ENCODE results near the gene CPA1.

The CPA1 gene

DNA sequence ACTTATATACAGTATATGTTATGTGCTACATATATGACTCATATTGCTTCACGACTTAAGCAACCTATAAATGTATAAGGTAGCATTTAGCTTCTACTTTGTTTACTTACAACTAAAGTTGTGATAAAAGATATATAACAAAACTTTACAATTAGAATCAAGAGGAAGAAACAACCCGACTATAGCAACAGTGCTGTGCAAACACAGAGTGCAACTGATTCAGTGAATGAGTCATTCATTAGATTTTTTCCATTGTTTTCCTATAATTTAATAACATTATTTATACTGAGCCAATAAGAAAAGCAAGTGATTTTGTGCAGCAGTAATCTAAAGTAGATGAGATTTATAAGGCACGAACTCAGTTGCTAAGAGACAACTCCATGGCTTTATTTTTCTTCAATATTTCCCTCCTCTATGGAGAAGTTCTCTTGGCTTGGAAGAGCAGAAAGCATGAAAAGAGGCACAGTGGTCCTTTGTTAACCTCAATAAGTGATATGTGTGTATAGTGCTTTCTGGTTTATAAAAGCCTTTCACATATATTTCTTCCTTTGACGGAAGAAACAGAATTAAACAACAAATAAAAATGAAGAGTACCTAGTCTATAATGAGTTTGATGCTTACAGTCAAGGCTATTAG, 40.8 kb downstream of the CPA1 start:
- Histone ChIP-seq H3K9me3 (ENCODE audit: control insufficient read depth, insufficient read depth, low read length) (no peaks in the 10 kb centered on the region), H3K36me3 (ENCODE audit: control insufficient read depth, low read length) (peaks cover 8% of the 10 kb centered on the region), H3K4me1 (ENCODE audit: control insufficient read depth, low read length) (no peaks in the 10 kb centered on the region), H3K79me2 (ENCODE audit: control insufficient read depth, low read length) (peaks cover 3% of the 10 kb centered on the region; the same call in 1 of the 2 replicates), H3K4me3 (ENCODE audit: low read length) (no peak overlapping the region), H3K4me2 (ENCODE audit: low read length) (no peak overlapping the region), H3K9me2 (replicated peaks; ENCODE audit: control insufficient read depth, low read length) (no peaks in the 10 kb centered on the region), H3F3A (ENCODE audit: control insufficient read depth, insufficient read depth) (no peaks in the 10 kb centered on the region), H3K27ac (ENCODE audit: low read depth, low read length) (no peak overlapping the region), H3K27me3 (ENCODE audit: control insufficient read depth, low read length) (no peaks in the 10 kb centered on the region), H4K20me1 (ENCODE audit: control insufficient read depth, insufficient read depth, low read depth, low read length) (no peaks in the 10 kb centered on the region)
- TF ChIP-seq, protein P1, sequence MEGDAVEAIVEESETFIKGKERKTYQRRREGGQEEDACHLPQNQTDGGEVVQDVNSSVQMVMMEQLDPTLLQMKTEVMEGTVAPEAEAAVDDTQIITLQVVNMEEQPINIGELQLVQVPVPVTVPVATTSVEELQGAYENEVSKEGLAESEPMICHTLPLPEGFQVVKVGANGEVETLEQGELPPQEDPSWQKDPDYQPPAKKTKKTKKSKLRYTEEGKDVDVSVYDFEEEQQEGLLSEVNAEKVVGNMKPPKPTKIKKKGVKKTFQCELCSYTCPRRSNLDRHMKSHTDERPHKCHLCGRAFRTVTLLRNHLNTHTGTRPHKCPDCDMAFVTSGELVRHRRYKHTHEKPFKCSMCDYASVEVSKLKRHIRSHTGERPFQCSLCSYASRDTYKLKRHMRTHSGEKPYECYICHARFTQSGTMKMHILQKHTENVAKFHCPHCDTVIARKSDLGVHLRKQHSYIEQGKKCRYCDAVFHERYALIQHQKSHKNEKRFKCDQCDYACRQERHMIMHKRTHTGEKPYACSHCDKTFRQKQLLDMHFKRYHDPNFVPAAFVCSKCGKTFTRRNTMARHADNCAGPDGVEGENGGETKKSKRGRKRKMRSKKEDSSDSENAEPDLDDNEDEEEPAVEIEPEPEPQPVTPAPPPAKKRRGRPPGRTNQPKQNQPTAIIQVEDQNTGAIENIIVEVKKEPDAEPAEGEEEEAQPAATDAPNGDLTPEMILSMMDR (IDR thresholded peaks at IDR 0.05; ENCODE audit: low read depth, low read length, poor library complexity, severe bottlenecking): no peak
- TF ChIP-seq EZH2phosphoT487 (IDR thresholded peaks at IDR 0.05; ENCODE audit: borderline replicate concordance, low read length): no peak

DNA sequence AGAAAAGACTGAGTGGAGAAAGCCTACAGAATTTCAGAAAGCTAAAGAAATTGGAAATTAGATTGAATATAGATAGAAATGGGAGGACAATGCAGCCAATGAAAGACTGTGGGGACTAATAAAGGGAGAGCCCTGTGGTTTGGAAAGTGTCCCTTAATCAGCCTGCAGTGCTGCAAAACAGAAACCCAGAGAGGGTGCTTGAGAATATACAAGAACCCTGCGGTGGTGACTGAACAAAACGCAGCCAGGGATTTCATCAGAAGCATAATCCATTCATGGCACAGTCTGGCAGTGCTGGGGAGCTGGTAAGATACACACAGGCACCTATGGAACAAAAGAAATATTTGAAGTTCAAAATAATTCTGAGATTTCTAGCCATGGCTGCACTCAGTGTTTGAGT, 41.4 kb downstream of the CPA1 start:
- Histone ChIP-seq H3K27me3 (ENCODE audit: control insufficient read depth, low read length) (no peaks in the 10 kb centered on the region), H3K36me3 (ENCODE audit: control insufficient read depth, low read length) (peaks cover 11% of the 10 kb centered on the region), H3K79me2 (ENCODE audit: control insufficient read depth, low read length) (peaks cover 3% of the 10 kb centered on the region; the same call in 1 of the 2 replicates), H3K27ac (ENCODE audit: low read depth, low read length) (no peak overlapping the region), H3K9me2 (replicated peaks; ENCODE audit: control insufficient read depth, low read length) (no peaks in the 10 kb centered on the region), H3K9me3 (ENCODE audit: control insufficient read depth, insufficient read depth, low read length) (no peaks in the 10 kb centered on the region), H3K4me1 (ENCODE audit: control insufficient read depth, low read length) (no peaks in the 10 kb centered on the region), H3K4me3 (ENCODE audit: low read length) (no peak overlapping the region), H3K4me2 (ENCODE audit: low read length) (no peak overlapping the region), H3F3A (ENCODE audit: control insufficient read depth, insufficient read depth) (no peaks in the 10 kb centered on the region), H4K20me1 (ENCODE audit: control insufficient read depth, insufficient read depth, low read depth, low read length) (no peaks in the 10 kb centered on the region)
- TF ChIP-seq, protein P1 (IDR thresholded peaks at IDR 0.05; ENCODE audit: low read depth, low read length, poor library complexity, severe bottlenecking): no peak
- TF ChIP-seq EZH2phosphoT487 (IDR thresholded peaks at IDR 0.05; ENCODE audit: borderline replicate concordance, low read length): no peak

- Histone ChIP-seq H4K20me1 (ENCODE audit: control insufficient read depth, insufficient read depth, low read depth, low read length) (no peaks in the 10 kb centered on the region), H3K4me2 (ENCODE audit: low read length) (no peak overlapping the region), H3K36me3 (ENCODE audit: control insufficient read depth, low read length) (peaks cover 19% of the 10 kb centered on the region), H3F3A (ENCODE audit: control insufficient read depth, insufficient read depth) (no peaks in the 10 kb centered on the region), H3K4me1 (ENCODE audit: control insufficient read depth, low read length) (no peaks in the 10 kb centered on the region), H3K9me2 (replicated peaks; ENCODE audit: control insufficient read depth, low read length) (no peaks in the 10 kb centered on the region), H3K27me3 (ENCODE audit: control insufficient read depth, low read length) (no peaks in the 10 kb centered on the region), H3K9me3 (ENCODE audit: control insufficient read depth, insufficient read depth, low read length) (no peaks in the 10 kb centered on the region), H3K27ac (ENCODE audit: low read depth, low read length) (no peak overlapping the region), H3K79me2 (ENCODE audit: control insufficient read depth, low read length) (peaks cover 3% of the 10 kb centered on the region; the same call in 1 of the 2 replicates), H3K4me3 (ENCODE audit: low read length) (no peak overlapping the region)
- TF ChIP-seq EZH2phosphoT487 (IDR thresholded peaks at IDR 0.05; ENCODE audit: borderline replicate concordance, low read length): no peak
- TF ChIP-seq, protein P1 (IDR thresholded peaks at IDR 0.05; ENCODE audit: low read depth, low read length, poor library complexity, severe bottlenecking): no peak
Observed at GRCh38 chr7:130423501-130424037, 43.3 kb downstream of the CPA1 start.

Measured in DOHH2 (cell line).